ENCODE results near the gene ZFHX3.

GRCh38 chr16:73021866-73022495 lies 25.9 kb downstream of the ZFHX3 start:
- TF ChIP-seq EZH2 (IDR thresholded peaks at IDR 0.05; ENCODE audit: insufficient read depth, poor library complexity, severe bottlenecking) (no peak), EZH2phosphoT487 (IDR thresholded peaks at IDR 0.05; ENCODE audit: insufficient read depth, low read depth) (no peak)

All from GM23248 (cell line).